K562 (cell line): Measurements from ENCODE around the gene HNRNPU. TPM values are rescaled to one million over a fixed set of nuclear protein-coding genes. Genes with fewer than 3 reads are reported as not detected.

Source experiments
- ATAC-seq: fragments of 200-7000 bp; cut with Tn5 transposase; 3 replicates; pipeline ENCODE4 v1.9.1; 2020; ENCODE audit warnings: moderate library complexity
- BruUV-seq: library from RNA; stranded (reverse); fragments of 400-500 nt; replicated peaks from 2 replicates; lab custom pipeline; 2021; lab: Mats Ljungman, UMichigan
- CTCF ChIA-PET: fragments of 300-600 bp; formaldehyde crosslinking; extraction: SDS; loops from one replicate; lab custom pipeline; 2021; ENCODE audit warnings: low intra/inter-chr PET ratio; lab: Yijun Ruan, JAX
- POLR2A ChIA-PET: fragments of 300-600, 350-650 bp; sonication (Branson Sonifier 250); formaldehyde crosslinking; extraction: SDS; loops from one replicate; lab custom pipeline; 2021; ENCODE audit warnings: antibody characterized with exemption, inconsistent platforms; lab: Yijun Ruan, JAX
- DNase-seq, 4 experiments: peaks; one replicate each; pipeline versions ENCODE4 v3.0.0 to v3.0.0-alpha.2; 2011 to 2018; ENCODE audit warnings: low spot score in 3 of 4, mixed read lengths in 3 of 4; ENCODE audit errors: extremely low read depth in 1 of 4
- FAIRE-seq: peaks from 2 replicates; lab custom pipeline; 2011; peaks lifted over from hg19 to GRCh38; lab: Jason Lieb, UNC
- H2AFZ ChIP-seq: 2 replicates; pipeline ENCODE4 v1.6.0; 2011; ENCODE audit warnings: low read depth, low read length, control low read depth, inconsistent platforms
- H3K27ac ChIP-seq: fragments of 200-600 bp; 3 replicates; pipeline ENCODE4 v1.8.0; 2011; ENCODE audit warnings: low read depth, mild to moderate bottlenecking, control low read depth, inconsistent platforms, low read length, moderate library complexity, mixed read lengths; ENCODE audit errors: extremely low read depth
- H3K27me3 ChIP-seq, 2 experiments: fragments of 300-600 bp in 1 of 2; 2 replicates in 1 of 2; 3 replicates in 1 of 2; pipeline versions ENCODE4 v1.6.0 to v1.8.0; 2011; ENCODE audit warnings: inconsistent platforms in 2 of 2, low read length in 2 of 2, mild to moderate bottlenecking in 1 of 2, mixed read lengths in 1 of 2, moderate library complexity in 1 of 2; ENCODE audit not compliant: control insufficient read depth in 2 of 2, insufficient read depth in 2 of 2
- H3K36me3 ChIP-seq: fragments of 300-600 bp; 3 replicates; pipeline ENCODE4 v1.8.0; 2011; ENCODE audit warnings: mild to moderate bottlenecking, low read length, inconsistent platforms; ENCODE audit not compliant: control insufficient read depth, insufficient read depth
- H3K4me1 ChIP-seq, 2 experiments: fragments of 200-600 bp in 1 of 2; replicated peaks in 1 of 2; 2 replicates in 1 of 2; 3 replicates in 1 of 2; pipeline versions ENCODE4 v1.5.1 to v1.8.0; 2011; ENCODE audit warnings: inconsistent platforms in 2 of 2, low read length in 2 of 2, mild to moderate bottlenecking in 1 of 2, mixed read lengths in 1 of 2, moderate library complexity in 1 of 2; ENCODE audit not compliant: control insufficient read depth in 2 of 2, insufficient read depth in 2 of 2
- H3K4me2 ChIP-seq: 2 replicates; pipeline ENCODE4 v1.6.1; 2011; ENCODE audit warnings: low read length, control low read depth, inconsistent platforms, mixed read lengths; ENCODE audit not compliant: insufficient read depth
- H3K4me3 ChIP-seq: fragments of 200-600 bp; sonication (generic), shearing (Covaris generic); 2 replicates; pipeline ENCODE4 v1.5.1; 2016; ENCODE audit warnings: control low read depth, inconsistent platforms
- H3K79me2 ChIP-seq: fragments of 200-600 bp; 3 replicates; pipeline ENCODE4 v1.8.0; 2011; ENCODE audit warnings: low read length, inconsistent platforms; ENCODE audit not compliant: control insufficient read depth, insufficient read depth
- H3K9ac ChIP-seq, 2 experiments: 2 replicates each; pipeline versions ENCODE4 v1.6.0 to v1.6.1; 2011; ENCODE audit warnings: low read depth in 2 of 2, low read length in 2 of 2, control low read depth in 1 of 2, inconsistent platforms in 1 of 2, mild to moderate bottlenecking in 1 of 2, mixed read lengths in 1 of 2; ENCODE audit not compliant: insufficient read depth in 1 of 2
- H3K9me1 ChIP-seq: one replicate; pipeline ENCODE4 v1.6.0; 2011; ENCODE audit warnings: inconsistent platforms, mild to moderate bottlenecking, low read length, moderate library complexity; ENCODE audit not compliant: control insufficient read depth, insufficient read depth
- H3K9me3 ChIP-seq: replicated peaks from 2 replicates; pipeline ENCODE4 v1.5.1; 2011; ENCODE audit warnings: low read depth, low read length, inconsistent platforms; ENCODE audit not compliant: control insufficient read depth, insufficient read depth
- H4K20me1 ChIP-seq: replicated peaks from 2 replicates; pipeline ENCODE4 v1.6.1; 2011; ENCODE audit warnings: low read length, inconsistent platforms, mixed read lengths; ENCODE audit not compliant: control insufficient read depth, insufficient read depth
- BRD4 ChIP-seq: fragments of 200-600 bp; sonication (generic); IDR thresholded peaks from 2 replicates; pipeline ENCODE4 v1.6.1; 2017; ENCODE audit warnings: inconsistent platforms
- ELF1 ChIP-seq: fragments of 200-800 bp; sonication (Bioruptor generic); IDR thresholded peaks from 2 replicates; pipeline ENCODE4 v1.6.1; 2016; ENCODE audit warnings: missing genetic modification characterization, missing compliant biosample characterization
- HDAC8 ChIP-seq: fragments of 450-650 bp; IDR thresholded peaks from 2 replicates; pipeline ENCODE4 v1.6.1; 2016; ENCODE audit warnings: mild to moderate bottlenecking, missing genetic modification characterization, moderate library complexity, missing compliant biosample characterization
- HNRNPL ChIP-seq: fragments of 200-400 bp; formaldehyde crosslinking; IDR thresholded peaks from 2 replicates; pipeline ENCODE4 v1.6.1; 2017; ENCODE audit warnings: low read depth, mild to moderate bottlenecking, low read length
- KLF6 ChIP-seq: fragments of 250-450 bp; sonication (Bioruptor Pico); IDR thresholded peaks from 2 replicates; pipeline ENCODE4 v1.4.0; 2020; ENCODE audit warnings: mild to moderate bottlenecking, moderate library complexity, borderline replicate concordance
- MCM7 ChIP-seq, 2 experiments: fragments of 450-650 bp; IDR thresholded peaks; 2 replicates each; pipeline ENCODE4 v1.6.1; 2016 to 2018
- MYC ChIP-seq, 2 experiments: fragments of 250-450 bp in 1 of 2; sonication (Bioruptor Pico) in 1 of 2; IDR thresholded peaks; 2 replicates each; pipeline versions ENCODE4 v1.5.1 to v1.6.1; 2012 to 2021; ENCODE audit warnings: low read depth in 2 of 2, borderline replicate concordance in 1 of 2, improper control_type of control experiment in 1 of 2, low read length in 1 of 2, mild to moderate bottlenecking in 1 of 2, moderate library complexity in 1 of 2
- NR2C2 ChIP-seq, 2 experiments: fragments of 200-800 bp in 1 of 2; sonication (Bioruptor generic) in 1 of 2; sonication (generic) in 1 of 2; formaldehyde crosslinking in 1 of 2; IDR thresholded peaks; 2 replicates each; pipeline versions ENCODE4 v1.6.1 to v1.8.0; 2016 to 2022; ENCODE audit warnings: mild to moderate bottlenecking in 1 of 2, missing compliant biosample characterization in 1 of 2, missing genetic modification characterization in 1 of 2, missing genetic modification reagents in 1 of 2
- OTX1 ChIP-seq: fragments of 450-650 bp; formaldehyde crosslinking; IDR thresholded peaks from 2 replicates; pipeline ENCODE4 v1.4.0; 2022; ENCODE audit warnings: mild to moderate bottlenecking
- PCBP2 ChIP-seq: fragments of 200-400 bp; formaldehyde crosslinking; IDR thresholded peaks from 2 replicates; pipeline ENCODE4 v1.6.1; 2018; ENCODE audit warnings: low read length, low read depth, mild to moderate bottlenecking, moderate library complexity; ENCODE audit not compliant: poor library complexity, severe bottlenecking
- PHB ChIP-seq: fragments of 250-450 bp; sonication (Bioruptor Pico); IDR thresholded peaks from 2 replicates; pipeline ENCODE4 v1.5.0; 2021
- TAF7 ChIP-seq: fragments of 450-650 bp; IDR thresholded peaks from 2 replicates; pipeline ENCODE4 v1.6.1; 2016; ENCODE audit warnings: missing genetic modification characterization, missing compliant biosample characterization
- ZNF668 ChIP-seq: fragments of 250-450 bp; sonication (Bioruptor Pico); IDR thresholded peaks from 2 replicates; pipeline ENCODE4 v1.8.0; 2022; ENCODE audit warnings: mild to moderate bottlenecking, inconsistent platforms
- ZNF785 ChIP-seq: fragments of 250-450 bp; sonication (Bioruptor Pico); IDR thresholded peaks from 2 replicates; pipeline ENCODE4 v1.4.0; 2020; ENCODE audit warnings: mild to moderate bottlenecking
- WGBS: fragments of 100-300 bp; shearing (Covaris generic); methylation state at CpG from one replicate; pipeline ENCODE4 v1.1.6; 2016; ENCODE audit warnings: low coverage, mixed read lengths; ENCODE audit not compliant: insufficient coverage; ENCODE audit errors: missing lambda C conversion rate; 5-methylcytosine and 5-hydroxymethylcytosine counted together
- in situ Hi-C: fragments of 300-500 bp; cut with MboI; formaldehyde crosslinking; loops from 4 replicates; pipeline ENCODE4 v1.15.0; 2018; ENCODE audit warnings: inconsistent platforms, mixed read lengths
- intact Hi-C: fragments of 100-400 bp; cut with micrococcal nuclease; formaldehyde crosslinking; loops from 2 replicates; pipeline ENCODE4 v1.14.2; 2022
- polyA plus RNA-seq, 8 experiments: library from polyadenylated mRNA; depleted of rRNA in 4 of 8; stranded (reverse) in 5 of 8; unstranded in 3 of 8; fragments of >200 nt; fragmentation: Nextera tagmentation in 2 of 8; fragmentation: Illumina TruSeq in 1 of 8; extraction: Ambion mirVana in 2 of 8; extraction: Trizol in 1 of 8; gene quantifications; 2 replicates each; pipeline versions ENCODE4 v1.2.1 to v1.2.3, GENCODE V29; 2011 to 2014; ENCODE audit warnings: inconsistent platforms in 1 of 8, missing spikeins in 1 of 8
- total RNA-seq, 7 experiments: library from RNA; depleted of rRNA in 6 of 7; stranded (reverse); fragments of >200 nt in 6 of 7; fragmentation: Illumina TruSeq in 2 of 7; extraction: Trizol in 2 of 7; gene quantifications; 2 replicates each; pipeline versions ENCODE4 v1.2.1 to v1.2.3, GENCODE V29; 2011 to 2021; ENCODE audit warnings: low replicate concordance in 1 of 7
- TF ChIP-seq, protein P1 (sequence below): fragments of 250-450 bp; sonication (Bioruptor Pico); IDR thresholded peaks from 2 replicates; pipeline ENCODE4 v1.8.0; 2022; ENCODE audit warnings: inconsistent platforms, mild to moderate bottlenecking, moderate library complexity, borderline replicate concordance
- TF ChIP-seq, protein P2 (sequence below): sonication (generic); formaldehyde crosslinking; IDR thresholded peaks from 2 replicates; pipeline ENCODE4 v1.8.0; 2022; ENCODE audit warnings: mild to moderate bottlenecking, missing genetic modification reagents
- TF ChIP-seq, protein P3 (sequence below), 2 experiments: fragments of 200-800 bp in 1 of 2; sonication (Bioruptor generic) in 1 of 2; sonication (generic) in 1 of 2; formaldehyde crosslinking in 1 of 2; IDR thresholded peaks in 1 of 2; conservative IDR thresholded peaks in 1 of 2; 2 replicates each; pipeline versions ENCODE4 v1.5.0 to v1.6.1; 2016 to 2020; ENCODE audit warnings: missing compliant biosample characterization in 1 of 2, missing genetic modification characterization in 1 of 2, missing genetic modification reagents in 1 of 2

Gene HNRNPU
- total and polyA plus RNA-seq, 9 of the 15 experiments (the other 6 are each of a cell fraction or from before 2014, with no cell fraction given) = 159 to 777 (median 577) TPM

DNA sequence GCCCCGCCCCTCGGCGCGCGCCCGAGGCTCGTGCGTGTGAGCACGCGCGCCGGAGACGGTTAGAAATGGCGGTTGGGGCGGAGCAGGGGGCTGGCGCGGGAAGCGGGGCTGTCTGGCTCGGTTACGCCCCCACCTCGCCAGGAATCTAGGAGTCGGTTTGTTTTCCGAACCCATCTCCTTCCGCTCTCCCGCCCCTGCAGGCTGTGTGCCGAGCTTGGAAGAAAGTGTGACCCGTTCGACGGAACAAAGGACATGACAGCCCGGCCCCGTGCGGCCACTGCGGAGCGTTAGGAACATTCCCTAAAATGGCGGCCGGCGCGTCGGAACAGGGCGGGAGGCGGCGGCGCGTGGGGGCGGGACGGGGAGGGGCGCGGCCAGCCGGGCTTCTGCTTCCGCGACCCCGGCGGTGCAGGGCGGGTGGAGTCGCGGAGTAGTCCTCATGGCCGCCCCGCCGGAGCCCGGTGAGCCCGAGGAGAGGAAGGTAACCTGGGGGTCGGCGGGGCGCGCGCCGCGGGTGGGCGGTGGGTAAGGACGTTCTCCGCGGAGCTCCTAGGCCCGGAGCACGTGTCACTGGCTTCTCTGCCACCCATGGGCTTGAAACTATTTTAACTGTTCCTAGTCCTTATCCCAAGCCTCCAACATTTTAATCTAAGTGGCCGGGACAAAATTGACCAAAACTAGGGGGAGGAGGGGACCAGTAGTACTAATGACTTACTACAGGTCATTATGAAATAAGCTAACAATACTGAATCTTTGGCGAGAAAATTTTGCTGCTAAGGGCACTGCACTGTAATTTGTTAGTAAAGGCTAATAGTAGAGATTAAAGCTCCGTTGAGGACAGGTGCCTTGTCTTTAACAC, 28.8 kb downstream of the HNRNPU start, which contains the start of gene COX20:
Gene COX20 (plus strand): TSS at position 383 of the 859 bp plus-strand sequence. CDS start 57 bp downstream, at position 440.
- H3K4me3 ChIP-seq = peak within 1 kb of the TSS; percentile 74
- peaks cover 17% of the 10 kb centered on the region for H4K20me1 ChIP-seq
- CTCF ChIA-PET = interaction anchor here (0.9 kb wide), 1 partner anchor 30 kb away, joined by 4 read pairs; no protein-coding TSS in a partner anchor
- peak within 1 kb of the TSS; percentile 98 for H3K4me2 ChIP-seq
- no peaks in the 10 kb centered on the region for H3K9me3 ChIP-seq
- peak within 1 kb of the TSS; percentile 97 to 100 for H3K9ac ChIP-seq
- H3K79me2 ChIP-seq = peaks cover 50% of the 10 kb centered on the region
- intact Hi-C loops (loop anchor here (1.0 to 10.0 kb wide), 2 partner anchors 29 to 209 kb away; partner anchors contain the start of gene HNRNPU), in situ Hi-C loops (no loop called here)
- H3K4me1 ChIP-seq = peaks cover 14 to 15% of the 10 kb centered on the region in 2 experiments; a peak in 4 of 5 replicates
- WGBS = under 1% methylated on average over 56 of the region's 77 CpGs
- no TSS peak for BruUV-seq
- peak within 1 kb of the TSS; percentile 98 for H3K27ac ChIP-seq
- DNase-seq = peak; percentile 94 to 98 (median 95)
- ATAC-seq = peak; percentile 79
- no peak for FAIRE-seq
- POLR2A ChIA-PET = interaction anchor here (0.6 to 22.4 kb wide), 13 partner anchors 10 to 954 kb away, joined by 3 to 485 read pairs (median 3); partner anchors contain the start of gene HNRNPU
- H2AFZ ChIP-seq = peak within 1 kb of the TSS; percentile 95
- no peaks in the 10 kb centered on the region for H3K9me1 ChIP-seq
- H3K36me3 ChIP-seq = peaks cover 38% of the 10 kb centered on the region
- no peaks in the 10 kb centered on the region for H3K27me3 ChIP-seq
- TF ChIP-seq ELF1 (tag) (peak; percentile 83), TAF7 (peak; percentile 94), OTX1 (CRISPR knock-in tag) (peak; percentile 65), PHB (CRISPR knock-in tag) (peak; percentile 16; the same call in 1 of the 2 replicates), ZNF668 (CRISPR knock-in tag) (no peak), HNRNPL (no peak), NR2C2 (CRISPR knock-in tag; IDR thresholded peaks at IDR 0.05) (no peak), NR2C2 (tag; IDR thresholded peaks at IDR 0.05) (peak; percentile 88; the same call in 1 of the 2 replicates), MYC (IDR thresholded peaks at IDR 0.05; ENCODE audit: low read depth, low read length) (peak; percentile 79), MYC (CRISPR knock-in tag; IDR thresholded peaks at IDR 0.05; ENCODE audit: borderline replicate concordance, low read depth) (no peak), BRD4 (no peak), ZNF785 (no peak), KLF6 (CRISPR knock-in tag) (peak; percentile 73; the same call in 1 of the 2 replicates), PCBP2 (no peak), HDAC8 (tag) (no peak), MCM7 (IDR thresholded peaks at IDR 0.05) (no peak)
- TF ChIP-seq, protein P1, sequence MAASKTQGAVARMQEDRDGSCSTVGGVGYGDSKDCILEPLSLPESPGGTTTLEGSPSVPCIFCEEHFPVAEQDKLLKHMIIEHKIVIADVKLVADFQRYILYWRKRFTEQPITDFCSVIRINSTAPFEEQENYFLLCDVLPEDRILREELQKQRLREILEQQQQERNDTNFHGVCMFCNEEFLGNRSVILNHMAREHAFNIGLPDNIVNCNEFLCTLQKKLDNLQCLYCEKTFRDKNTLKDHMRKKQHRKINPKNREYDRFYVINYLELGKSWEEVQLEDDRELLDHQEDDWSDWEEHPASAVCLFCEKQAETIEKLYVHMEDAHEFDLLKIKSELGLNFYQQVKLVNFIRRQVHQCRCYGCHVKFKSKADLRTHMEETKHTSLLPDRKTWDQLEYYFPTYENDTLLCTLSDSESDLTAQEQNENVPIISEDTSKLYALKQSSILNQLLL (CRISPR knock-in tag) = no peak
- TF ChIP-seq, protein P2, sequence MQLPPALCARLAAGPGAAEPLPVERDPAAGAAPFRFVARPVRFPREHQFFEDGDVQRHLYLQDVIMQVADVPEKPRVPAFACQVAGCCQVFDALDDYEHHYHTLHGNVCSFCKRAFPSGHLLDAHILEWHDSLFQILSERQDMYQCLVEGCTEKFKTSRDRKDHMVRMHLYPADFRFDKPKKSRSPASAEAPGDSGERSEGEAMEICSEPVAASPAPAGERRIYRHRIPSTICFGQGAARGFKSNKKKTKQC = 0 out of 2 replicates have a peak, but pooled peaks have one; percentile 80
- TF ChIP-seq, protein P3, sequence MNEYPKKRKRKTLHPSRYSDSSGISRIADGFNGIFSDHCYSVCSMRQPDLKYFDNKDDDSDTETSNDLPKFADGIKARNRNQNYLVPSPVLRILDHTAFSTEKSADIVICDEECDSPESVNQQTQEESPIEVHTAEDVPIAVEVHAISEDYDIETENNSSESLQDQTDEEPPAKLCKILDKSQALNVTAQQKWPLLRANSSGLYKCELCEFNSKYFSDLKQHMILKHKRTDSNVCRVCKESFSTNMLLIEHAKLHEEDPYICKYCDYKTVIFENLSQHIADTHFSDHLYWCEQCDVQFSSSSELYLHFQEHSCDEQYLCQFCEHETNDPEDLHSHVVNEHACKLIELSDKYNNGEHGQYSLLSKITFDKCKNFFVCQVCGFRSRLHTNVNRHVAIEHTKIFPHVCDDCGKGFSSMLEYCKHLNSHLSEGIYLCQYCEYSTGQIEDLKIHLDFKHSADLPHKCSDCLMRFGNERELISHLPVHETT (CRISPR knock-in tag; conservative IDR thresholded peaks at IDR 0.05 in 1 of 2, IDR thresholded peaks at IDR 0.05 in 1 of 2) = peak in 1 of 2 experiments; percentile 97; a peak in 2 of 4 replicates
